Neural cell (in vitro differentiated cells): Measurements from ENCODE around the gene PDE1A. TPM values are rescaled to one million over a fixed set of nuclear protein-coding genes. Genes with fewer than 3 reads are reported as not detected.

ENCODE experiments used
- H2AFZ ChIP-seq: fragments of 200-600, 300-800 bp; sonication (generic), shearing (Covaris generic); 2 replicates; pipeline ENCODE4 v1.6.0; 2014; ENCODE audit warnings: low read depth, mild to moderate bottlenecking, antibody characterized with exemption, low read length, moderate library complexity
- H3F3A ChIP-seq: fragments of 200-600 bp; shearing (Covaris generic); 2 replicates; pipeline ENCODE4 v1.6.1; 2016; ENCODE audit warnings: mild to moderate bottlenecking, moderate library complexity, mixed read lengths, antibody characterized with exemption, low read length; ENCODE audit not compliant: insufficient read depth, poor library complexity, severe bottlenecking
- H3K27ac ChIP-seq: fragments of 200-600, 300-800 bp; sonication (generic), shearing (Covaris generic); 2 replicates; pipeline ENCODE4 v1.5.1; 2014; ENCODE audit warnings: mild to moderate bottlenecking, low read length, moderate library complexity
- H3K27me3 ChIP-seq: fragments of 300-800, 200-600 bp; sonication (generic), shearing (Covaris generic); 2 replicates; pipeline ENCODE4 v1.6.0; 2014; ENCODE audit warnings: mild to moderate bottlenecking, low read depth, low read length, moderate library complexity; ENCODE audit not compliant: insufficient read depth
- H3K36me3 ChIP-seq: fragments of 300-800, 200-600 bp; sonication (generic), shearing (Covaris generic); 2 replicates; pipeline ENCODE4 v1.5.1; 2014; ENCODE audit warnings: mild to moderate bottlenecking, antibody characterized with exemption, low read length, moderate library complexity; ENCODE audit not compliant: insufficient read depth
- H3K4me2 ChIP-seq: fragments of 300-800, 200-600 bp; sonication (generic), shearing (Covaris generic); 2 replicates; pipeline ENCODE4 v1.6.0; 2014; ENCODE audit warnings: mild to moderate bottlenecking, low read length
- H3K4me3 ChIP-seq: fragments of 300-800, 200-600 bp; sonication (generic), shearing (Covaris generic); 2 replicates; pipeline ENCODE4 v1.5.1; 2014; ENCODE audit warnings: mild to moderate bottlenecking, low read length, moderate library complexity
- H3K79me2 ChIP-seq: fragments of 200-600 bp; shearing (Covaris generic); replicated peaks from 2 replicates; pipeline ENCODE4 v1.6.0; 2014; ENCODE audit warnings: mild to moderate bottlenecking, low read length, moderate library complexity; ENCODE audit not compliant: insufficient read depth
- H3K9ac ChIP-seq: fragments of 300-800, 200-600 bp; sonication (generic), shearing (Covaris generic); 2 replicates; pipeline ENCODE4 v1.6.1; 2016; ENCODE audit warnings: mild to moderate bottlenecking, low read length, mixed read lengths
- H3K9me2 ChIP-seq: fragments of 200-600 bp; shearing (Covaris generic); 2 replicates; pipeline ENCODE4 v1.6.1; 2016; ENCODE audit warnings: mild to moderate bottlenecking, low read length, mixed read lengths; ENCODE audit not compliant: insufficient read depth
- H3K9me3 ChIP-seq: fragments of 200-600, 300-800 bp; sonication (generic), shearing (Covaris generic); 2 replicates; pipeline ENCODE4 v1.6.1; 2016; ENCODE audit warnings: mild to moderate bottlenecking, mixed run types, low read length, moderate library complexity, mixed read lengths
- H4K20me1 ChIP-seq: fragments of 200-600 bp; shearing (Covaris generic); 2 replicates; pipeline ENCODE4 v1.6.1; 2016; ENCODE audit warnings: mild to moderate bottlenecking, mixed run types; ENCODE audit not compliant: insufficient read depth
- CTCF ChIP-seq: fragments of 450-650 bp; IDR thresholded peaks from 2 replicates; pipeline ENCODE4 v1.5.1; 2014; ENCODE audit warnings: antibody characterized with exemption, mild to moderate bottlenecking, moderate library complexity; ENCODE audit not compliant: poor library complexity, severe bottlenecking
- EP300 ChIP-seq: fragments of 450-650 bp; conservative IDR thresholded peaks from 2 replicates; pipeline ENCODE4 v1.6.1; 2014; ENCODE audit warnings: antibody characterized with exemption, mild to moderate bottlenecking, moderate library complexity; ENCODE audit not compliant: poor library complexity, severe bottlenecking
- EZH2 ChIP-seq: fragments of 200-600, 300-800 bp; shearing (Covaris generic), sonication (generic); IDR thresholded peaks from 2 replicates; pipeline ENCODE4 v1.6.1; 2014; ENCODE audit warnings: antibody characterized with exemption, low read length, borderline replicate concordance, mild to moderate bottlenecking; ENCODE audit not compliant: insufficient read depth, poor library complexity, severe bottlenecking
- MXI1 ChIP-seq: fragments of 450-650 bp; conservative IDR thresholded peaks from 2 replicates; pipeline ENCODE4 v1.6.1; 2014; ENCODE audit warnings: antibody characterized with exemption, mild to moderate bottlenecking; ENCODE audit not compliant: poor library complexity, severe bottlenecking
- POLR2AphosphoS5 ChIP-seq: IDR thresholded peaks from 2 replicates; pipeline ENCODE4 v1.6.1; 2012
- RAD21 ChIP-seq: fragments of 450-650 bp; conservative IDR thresholded peaks from 2 replicates; pipeline ENCODE4 v1.6.1; 2014; ENCODE audit warnings: antibody characterized with exemption, mild to moderate bottlenecking, moderate library complexity
- REST ChIP-seq: IDR thresholded peaks from 2 replicates; pipeline ENCODE4 v1.6.1; 2012; ENCODE audit warnings: borderline replicate concordance
- SMC3 ChIP-seq: fragments of 450-650 bp; conservative IDR thresholded peaks from 2 replicates; pipeline ENCODE4 v1.6.1; 2014; ENCODE audit warnings: antibody characterized with exemption, mild to moderate bottlenecking, moderate library complexity; ENCODE audit not compliant: poor library complexity
- TAF1 ChIP-seq: IDR thresholded peaks from 2 replicates; pipeline ENCODE4 v1.6.1; 2012; ENCODE audit warnings: low read depth
- polyA plus RNA-seq: library from polyadenylated mRNA; depleted of rRNA; stranded (reverse); fragments of >200 nt; gene quantifications from 2 replicates; pipeline ENCODE4 v1.2.3, GENCODE V29; 2014

PDE1A gene
- polyA plus RNA-seq, 1 donor from 2014 or later = 1.6 TPM

- H2AFZ ChIP-seq = no peak overlapping the region
- H3K9me2 ChIP-seq = no peaks in the 10 kb centered on the region
- H3K4me3 ChIP-seq = no peak overlapping the region
- TF ChIP-seq TAF1 = no peak
- TF ChIP-seq EZH2 = no peak
- TF ChIP-seq RAD21 = no peak
- TF ChIP-seq REST = no peak
- TF ChIP-seq POLR2AphosphoS5 = no peak
- no peak for TF ChIP-seq SMC3
- TF ChIP-seq CTCF = no peak
- H3K27me3 ChIP-seq = no peaks in the 10 kb centered on the region
- no peaks in the 10 kb centered on the region for H3K79me2 ChIP-seq
- H3K27ac ChIP-seq = no peak overlapping the region
- no peaks in the 10 kb centered on the region for H3K9me3 ChIP-seq
- H4K20me1 ChIP-seq = no peaks in the 10 kb centered on the region
- H3K36me3 ChIP-seq = no peaks in the 10 kb centered on the region
- H3K4me2 ChIP-seq = no peak overlapping the region
- no peak overlapping the region for H3K9ac ChIP-seq
- H3F3A ChIP-seq = peaks cover 3% of the 10 kb centered on the region
These were observed 244.4 kb downstream of the PDE1A start for GRCh38 chr2:182182436-182182835.

GRCh38 chr2:182181381-182181780 is 245.5 kb downstream of the PDE1A start:
- Histone ChIP-seq H3K4me2 (no peak overlapping the region), H4K20me1 (no peaks in the 10 kb centered on the region), H3K79me2 (no peaks in the 10 kb centered on the region), H2AFZ (no peak overlapping the region), H3K9ac (no peak overlapping the region), H3K9me3 (no peaks in the 10 kb centered on the region), H3F3A (no peaks in the 10 kb centered on the region), H3K4me3 (no peak overlapping the region), H3K9me2 (no peaks in the 10 kb centered on the region), H3K27me3 (no peaks in the 10 kb centered on the region), H3K36me3 (no peaks in the 10 kb centered on the region), H3K27ac (no peak overlapping the region)
- TF ChIP-seq TAF1 (no peak), RAD21 (no peak), EP300 (no peak), REST (no peak), EZH2 (no peak), MXI1 (no peak), POLR2AphosphoS5 (no peak), SMC3 (no peak), CTCF (no peak)
